NCI-H748 (cell line): Measurements from ENCODE around the gene NEK4.

Source experiments
- DNase-seq: peaks from one replicate; lab custom pipeline; 2025; ENCODE audit not compliant: unreplicated experiment; lab: John Stamatoyannopoulos, UW

The NEK4 gene

DNA sequence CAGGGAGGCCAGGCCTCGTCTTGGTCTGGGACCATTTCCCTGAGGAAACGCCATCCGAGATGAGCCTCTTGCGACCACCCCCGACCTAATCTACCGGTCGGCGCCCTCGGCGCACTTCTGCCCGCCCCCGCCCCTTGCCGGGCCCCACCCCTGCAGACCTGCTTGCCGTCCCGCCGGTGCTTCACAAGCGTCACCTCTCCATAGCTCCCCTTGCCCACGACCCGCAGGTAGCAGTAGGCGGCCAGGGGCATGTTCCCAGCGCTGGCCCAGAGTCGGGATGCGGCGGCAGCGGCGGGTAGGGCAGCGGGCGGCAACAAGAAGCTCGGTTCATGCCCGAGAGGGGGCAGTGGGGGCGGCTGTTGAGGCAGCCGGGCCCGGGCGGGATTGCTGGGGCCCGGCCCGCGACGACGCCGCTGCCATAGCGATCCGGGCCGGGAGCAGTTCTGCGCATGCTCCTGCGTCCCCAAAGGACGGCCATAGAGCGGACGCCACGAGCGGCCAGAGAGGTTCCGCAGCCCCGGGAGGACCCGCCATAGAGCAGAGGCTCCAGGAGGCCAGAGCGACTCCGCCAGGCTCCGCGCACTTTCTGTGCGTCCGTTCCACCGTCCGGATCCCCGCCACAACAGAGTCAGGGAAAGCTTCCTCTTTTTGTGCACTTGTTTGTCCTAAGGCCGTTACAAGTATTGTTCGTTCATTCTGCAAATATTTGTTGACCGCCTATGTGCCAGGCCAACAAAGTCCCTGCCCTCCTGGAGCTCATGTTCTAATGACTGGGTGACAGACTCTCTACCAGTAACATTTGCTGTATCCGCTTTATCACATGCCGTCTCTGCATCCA, at the start of gene NEK4:
Gene NEK4, minus strand, starts transcription at position 445 of the 838 bp plus-strand sequence. Its CDS starts 194 bp downstream, at position 251.
- peak; percentile 90 for DNase-seq

- no peak for DNase-seq
Measured at GRCh38 chr3:52819936-52820335, 49.2 kb upstream of the NEK4 start.

GRCh38 chr3:52817860-52818259, 47.1 kb upstream of the NEK4 start:
- no peak for DNase-seq

GRCh38 chr3:52817221-52817620, 46.5 kb upstream of the NEK4 start:
- no peak for DNase-seq

DNA sequence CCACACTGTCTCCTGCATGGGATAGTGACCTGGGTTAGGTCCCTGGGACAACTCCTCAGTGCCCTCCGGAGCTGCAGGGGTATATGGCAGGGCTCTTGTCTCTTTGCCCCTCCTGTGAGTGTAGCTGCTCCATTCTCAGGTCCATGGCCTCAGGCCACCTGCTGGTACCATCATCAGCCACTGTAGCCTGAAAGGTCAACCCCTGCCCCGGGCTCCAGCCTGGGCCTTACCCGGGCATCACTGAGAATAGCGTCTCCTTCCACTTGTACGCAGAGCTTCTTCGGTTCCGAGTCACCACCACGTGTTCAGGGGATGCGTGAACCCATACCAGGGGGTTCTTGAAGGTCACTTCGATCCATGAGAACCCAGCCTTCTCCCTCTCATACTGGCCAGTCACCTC, 45.9 kb upstream of the NEK4 start:
- no peak for DNase-seq

DNA sequence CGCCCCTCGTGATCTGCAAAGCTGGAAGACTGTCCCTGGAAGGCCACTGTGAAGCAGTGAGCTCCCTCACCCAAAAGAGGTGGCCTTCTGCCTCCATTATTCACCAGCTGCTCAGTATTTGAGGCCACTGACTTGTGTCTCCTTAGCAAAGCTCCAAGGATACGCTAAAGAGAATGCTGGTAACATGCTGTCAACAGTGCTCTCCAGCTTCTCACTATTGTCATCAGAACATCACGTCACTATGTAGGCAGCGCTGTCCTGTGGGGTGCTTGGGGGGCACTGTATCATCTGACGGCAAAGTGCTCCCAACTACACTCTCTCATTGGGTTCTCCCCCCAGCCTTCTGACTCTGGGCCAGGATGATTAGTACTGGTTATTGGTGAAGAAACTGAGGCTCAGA, 45.5 kb upstream of the NEK4 start:
- no peak for DNase-seq

DNA sequence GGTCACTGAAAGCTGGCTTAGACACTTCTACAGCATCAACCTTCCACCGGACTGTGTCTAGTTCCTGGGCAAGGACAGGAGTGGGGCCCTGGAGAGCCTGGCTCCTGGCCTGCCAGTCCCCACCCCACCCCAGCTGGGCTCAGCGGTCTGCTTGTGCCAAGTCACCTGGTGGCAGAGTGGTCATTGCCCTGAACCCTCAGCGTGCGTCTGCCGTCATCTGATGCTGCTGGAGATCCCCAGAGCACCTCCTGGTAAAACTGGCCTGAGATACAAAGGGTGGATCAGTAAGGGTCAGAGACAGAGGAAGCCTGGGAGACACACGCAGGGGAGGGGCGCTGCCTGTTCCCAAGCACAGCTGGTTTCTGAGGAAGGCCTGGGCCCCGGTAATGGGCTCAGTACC, 43.1 kb upstream of the NEK4 start:
- DNase-seq: no peak

DNA sequence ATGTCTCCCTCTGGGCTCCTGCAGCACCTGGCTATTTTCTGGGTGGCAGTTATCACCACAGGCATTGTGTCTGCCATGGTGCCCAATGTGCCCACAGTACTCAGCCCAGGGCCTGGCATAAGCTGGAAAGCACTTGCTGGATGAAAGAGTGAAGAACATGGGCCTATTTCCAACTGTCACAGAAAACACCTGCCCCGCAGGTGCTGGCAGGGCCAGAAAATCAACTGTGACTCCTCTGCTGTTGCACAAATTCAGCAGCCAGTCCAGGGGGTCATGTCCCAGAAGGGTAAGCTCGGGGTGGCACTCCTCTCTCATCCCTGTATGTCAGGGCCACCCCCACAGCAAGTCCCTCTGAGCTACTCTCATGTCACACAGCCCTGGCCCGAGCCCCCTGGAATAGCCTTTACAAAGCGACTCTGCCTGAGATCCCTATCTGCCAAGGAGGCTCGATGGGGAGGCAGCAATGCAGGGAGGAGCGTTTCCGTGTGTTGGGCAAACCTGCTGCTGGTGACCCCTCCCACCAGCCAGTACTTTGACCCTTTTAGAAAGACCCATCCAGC, 40.8 kb upstream of the NEK4 start:
- DNase-seq: no peak

- no peak for DNase-seq
Measured at GRCh38 chr3:52810923-52811322, 40.2 kb upstream of the NEK4 start.

GRCh38 chr3:52809662-52810377, 39.1 kb upstream of the NEK4 start:
- DNase-seq: no peak

- no peak for DNase-seq
Measured at GRCh38 chr3:52809149-52809548, 38.4 kb upstream of the NEK4 start.

- no peak for DNase-seq
Measured at GRCh38 chr3:52805270-52806039, 34.7 kb upstream of the NEK4 start.

- no peak for DNase-seq
Measured at GRCh38 chr3:52801839-52802238, 31.1 kb upstream of the NEK4 start.

DNA sequence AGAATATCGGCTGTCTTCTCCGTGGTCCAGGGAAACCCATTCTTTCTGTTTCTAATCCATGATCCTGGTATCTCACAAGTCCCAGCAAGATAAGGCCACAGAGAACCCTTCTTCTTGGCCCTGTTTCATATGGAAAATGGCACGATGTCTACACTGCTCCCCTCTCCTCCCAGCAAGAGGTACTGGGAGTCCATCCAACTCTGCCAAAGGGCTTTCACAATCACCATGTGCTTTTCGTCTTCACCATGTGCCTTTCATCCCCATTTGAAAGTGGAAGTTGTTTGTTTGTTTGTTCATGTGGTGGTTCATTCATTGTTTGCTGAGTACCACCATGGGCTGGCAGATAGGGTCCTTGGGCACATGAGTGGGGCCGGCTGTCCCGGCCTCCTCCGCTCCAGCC, 29.3 kb upstream of the NEK4 start:
- DNase-seq: no peak

DNA sequence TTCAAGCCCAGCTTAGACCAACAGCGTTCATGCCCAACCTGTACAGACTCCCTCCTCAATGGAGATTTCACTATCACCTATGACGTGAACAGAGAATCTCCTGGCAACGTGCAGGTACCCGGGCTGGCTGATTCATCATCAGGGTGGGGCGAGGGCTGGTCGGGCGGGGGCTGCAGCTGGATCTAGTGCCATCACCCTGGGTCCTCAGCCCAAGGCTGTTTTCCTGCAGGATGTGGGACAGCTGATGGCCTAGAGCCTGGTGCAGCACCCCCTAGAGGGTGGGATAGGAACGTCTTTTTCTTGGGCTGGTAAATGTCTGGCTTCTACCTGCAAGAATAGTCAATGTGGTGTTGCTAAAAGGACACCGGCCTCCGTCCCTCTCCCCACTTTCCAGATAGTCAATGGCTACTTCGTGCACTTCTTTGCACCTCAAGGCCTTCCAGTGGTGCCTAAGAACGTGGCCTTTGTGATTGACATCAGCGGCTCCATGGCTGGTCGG, 28.3 kb upstream of the NEK4 start:
- DNase-seq: peak; percentile 12

DNA sequence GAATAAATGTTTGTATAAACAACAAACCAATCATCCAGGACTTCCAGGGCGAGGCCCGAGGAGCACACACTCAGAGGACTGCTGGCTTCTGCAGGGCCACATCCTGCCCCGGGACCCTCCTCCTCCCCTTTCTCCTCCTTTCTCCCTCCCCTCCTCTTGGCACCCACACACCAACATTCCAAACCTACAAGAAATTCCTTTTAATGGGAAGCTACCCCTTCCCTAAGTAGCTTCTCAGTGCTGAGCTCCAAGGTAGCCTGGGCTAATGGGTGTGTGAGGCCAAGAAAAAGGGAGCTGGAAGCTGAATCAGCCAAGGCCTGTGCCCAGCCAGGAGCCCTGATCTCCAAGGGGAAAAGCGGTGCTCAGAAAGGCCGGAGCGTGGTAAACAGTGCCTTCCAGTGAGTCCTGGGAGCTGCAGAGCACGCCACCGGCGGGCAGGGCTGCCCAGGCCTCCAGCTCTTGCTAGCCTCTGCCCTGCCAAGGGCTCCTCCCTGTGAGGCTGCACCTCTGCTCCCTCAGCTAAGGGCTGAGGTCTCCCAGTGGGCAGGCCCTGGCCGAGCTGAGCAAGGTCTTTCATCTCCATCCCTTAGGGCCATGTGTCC, 27.7 kb upstream of the NEK4 start:
- DNase-seq: no peak

DNA sequence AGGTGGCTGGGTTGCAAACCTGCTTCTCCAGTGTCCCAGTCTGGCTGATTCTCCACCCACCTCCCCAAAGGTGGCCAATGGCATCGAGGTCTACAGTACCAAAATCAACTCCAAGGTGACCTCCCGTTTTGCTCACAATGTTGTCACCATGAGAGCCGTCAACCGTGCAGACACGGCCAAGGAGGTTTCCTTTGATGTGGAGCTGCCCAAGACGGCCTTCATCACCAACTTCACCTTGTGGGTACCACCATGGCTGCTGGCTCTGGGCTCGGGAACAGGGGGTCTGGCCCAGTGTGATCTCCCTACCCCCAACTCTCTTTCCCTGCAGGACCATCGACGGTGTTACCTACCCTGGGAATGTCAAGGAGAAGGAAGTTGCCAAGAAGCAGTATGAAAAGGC, 25.7 kb upstream of the NEK4 start:
- DNase-seq: no peak

DNA sequence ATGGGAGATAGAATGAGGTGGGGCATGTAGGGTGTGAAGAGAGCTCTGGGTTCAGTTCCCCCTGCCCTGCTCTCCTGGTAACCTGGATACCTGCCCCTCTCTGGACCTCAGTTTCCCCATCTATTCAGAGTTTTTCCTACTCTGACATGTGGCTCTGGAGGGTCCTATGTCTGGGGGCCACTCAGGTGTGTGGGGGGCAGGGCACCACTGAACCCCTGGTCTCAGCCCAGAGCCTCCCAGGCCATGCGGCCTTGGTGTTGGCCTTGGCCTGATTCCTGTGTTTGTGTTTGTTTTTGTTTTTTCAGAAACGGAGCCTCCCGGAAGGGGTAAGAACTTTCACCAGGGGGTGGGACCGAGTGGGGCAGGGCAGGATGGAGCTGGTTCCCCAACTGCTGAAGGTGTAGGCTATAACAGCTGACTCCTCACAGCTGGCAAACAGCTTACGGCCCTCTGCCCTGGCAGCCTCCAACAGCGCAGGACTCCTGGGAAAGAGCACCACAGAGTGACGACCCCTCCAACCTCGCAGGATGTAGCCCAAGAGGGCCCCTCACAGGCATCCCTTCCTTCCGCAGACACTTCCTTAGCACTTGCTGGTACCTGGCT, 24.7 kb upstream of the NEK4 start:
- no peak for DNase-seq

DNA sequence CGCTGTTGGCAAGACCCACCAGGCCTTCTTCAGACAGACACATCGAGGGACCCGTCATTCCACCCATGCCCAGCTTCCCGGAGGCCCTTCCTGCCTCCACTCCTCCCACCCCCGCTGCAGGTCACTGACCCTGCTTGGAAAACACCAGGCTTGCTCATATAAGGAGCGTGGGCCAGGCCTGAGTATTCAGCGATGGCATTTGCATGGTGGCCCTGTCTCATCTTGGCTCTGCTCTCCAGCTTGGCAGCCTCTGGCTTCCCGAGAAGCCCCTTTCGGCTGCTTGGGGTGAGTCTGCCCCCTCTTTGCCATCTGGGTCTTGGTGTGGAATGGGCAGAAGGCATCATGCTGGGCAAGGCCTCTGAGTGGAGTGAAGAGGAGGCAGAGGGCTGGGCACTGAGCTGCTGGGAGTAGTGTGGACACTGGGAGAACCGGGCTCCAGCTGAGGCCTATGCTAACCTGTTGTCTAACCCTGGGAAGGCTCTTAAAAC, 23.9 kb upstream of the NEK4 start, which contains the start of gene ITIH3:
Gene ITIH3, plus strand, starts transcription at position 185 of the 488 bp plus-strand sequence. Its CDS starts 8 bp downstream, at position 193.
- no peak for DNase-seq
